Stimulated activated CD8-positive, alpha-beta memory T cell treated with anti-CD3 and anti-CD28 coated beads, Interleukin-7, amount 100 ng/mL, for 48 hours (primary cell): Measurements from ENCODE around the gene ID1.
"Not testable (repeated sequence)": the region's sequence is repeated elsewhere in the genome, so short reads cannot be mapped to it uniquely, and the experiment has no call there.

Source experiments
- DNase-seq, 2 donors: peaks; one replicate each; pipeline ENCODE4 v3.0.0-alpha.2; 2020; ENCODE audit warnings: low read depth in 1 of 2; ENCODE audit errors: extremely low read depth in 1 of 2

Gene ID1

GRCh38 chr20:31572701-31573554 is 32.2 kb upstream of the ID1 start:
- peak; percentile 72 to 84 for DNase-seq

- DNase-seq, result no peak
These were observed 31.4 kb upstream of the ID1 start for GRCh38 chr20:31573555-31574321.

GRCh38 chr20:31574986-31575385 is 30.1 kb upstream of the ID1 start:
- DNase-seq, result not testable (repeated sequence)

- no peak for DNase-seq
These were observed 28.3 kb upstream of the ID1 start for GRCh38 chr20:31576751-31577150.

- no peak for DNase-seq
These were observed 27.9 kb upstream of the ID1 start for GRCh38 chr20:31577194-31577593.

GRCh38 chr20:31578448-31579138 is 26.5 kb upstream of the ID1 start:
- DNase-seq, result no peak

GRCh38 chr20:31579245-31579644 is 25.8 kb upstream of the ID1 start:
- DNase-seq, result no peak

- DNase-seq, result not testable (repeated sequence)
These were observed 25.0 kb upstream of the ID1 start for GRCh38 chr20:31579941-31580651.

- no peak for DNase-seq
These were observed 24.4 kb upstream of the ID1 start for GRCh38 chr20:31580706-31581105.

GRCh38 chr20:31581391-31581790 is 23.7 kb upstream of the ID1 start:
- no peak for DNase-seq

GRCh38 chr20:31587545-31588389 is 17.3 kb upstream of the ID1 start:
- DNase-seq, result no peak

- DNase-seq, result no peak
These were observed 14.3 kb upstream of the ID1 start for GRCh38 chr20:31590717-31591225.

- no peak for DNase-seq
These were observed 11.7 kb upstream of the ID1 start for GRCh38 chr20:31593221-31594001.

- no peak for DNase-seq
These were observed 11.0 kb upstream of the ID1 start for GRCh38 chr20:31594002-31594557.

GRCh38 chr20:31594558-31595379 is 10.3 kb upstream of the ID1 start:
- no peak for DNase-seq

- no peak for DNase-seq
These were observed 9.8 kb upstream of the ID1 start for GRCh38 chr20:31595380-31595653.

GRCh38 chr20:31595654-31596411 is 9.3 kb upstream of the ID1 start:
- no peak for DNase-seq

- DNase-seq, result not testable (repeated sequence)
These were observed 8.7 kb upstream of the ID1 start for GRCh38 chr20:31596412-31596715.
